Suprapubic skin (tissue), 4 donors: ENCODE results near the gene ISX. TPM values are rescaled to one million over a fixed set of nuclear protein-coding genes. Genes with fewer than 3 reads are reported as not detected.

Source experiments
- DNase-seq, 2 donors: peaks; one replicate each; pipeline ENCODE4 v3.0.0-alpha.2; 2019; ENCODE audit warnings: low spot score in 2 of 2
- H3K27ac ChIP-seq: fragments of 200-600 bp; sonication (generic); one replicate; pipeline ENCODE4 v1.5.1; 2019
- H3K27me3 ChIP-seq: fragments of 200-600 bp; sonication (generic); one replicate; pipeline ENCODE4 v1.5.1; 2019
- H3K36me3 ChIP-seq: fragments of 200-600 bp; sonication (generic); one replicate; pipeline ENCODE4 v1.5.1; 2019
- H3K4me1 ChIP-seq: fragments of 200-600 bp; sonication (generic); one replicate; pipeline ENCODE4 v1.5.1; 2019
- H3K4me3 ChIP-seq: fragments of 200-600 bp; sonication (generic); one replicate; pipeline ENCODE4 v1.5.1; 2019; ENCODE audit warnings: mild to moderate bottlenecking
- H3K9me3 ChIP-seq: fragments of 200-600 bp; sonication (generic); one replicate; pipeline ENCODE4 v1.5.1; 2019
- EP300 ChIP-seq: sonication (generic); formaldehyde crosslinking; IDR thresholded peaks from one replicate; pipeline ENCODE4 v1.6.1; 2017; ENCODE audit warnings: antibody characterized with exemption
- POLR2A ChIP-seq, 2 donors: fragments of 450-650 bp; IDR thresholded peaks; one replicate each; pipeline ENCODE4 v1.6.1; 2017; ENCODE audit warnings: antibody characterized with exemption in 2 of 2, mild to moderate bottlenecking in 2 of 2, moderate library complexity in 2 of 2
- POLR2AphosphoS5 ChIP-seq, 3 donors: sonication (generic); formaldehyde crosslinking; IDR thresholded peaks; one replicate each; pipeline ENCODE4 v1.6.1; 2017; ENCODE audit warnings: antibody characterized with exemption in 3 of 3
- WGBS: methylation state at CpG from one replicate; pipeline ENCODE4 v1.1.5; 2018; 5-methylcytosine and 5-hydroxymethylcytosine counted together
- total RNA-seq, 4 donors: library from RNA; depleted of rRNA; stranded (reverse); fragments of >200 nt; gene quantifications; one replicate each; pipeline ENCODE4 v1.1.0, GENCODE V29; 2016
- TF ChIP-seq, protein P1 (sequence below), 2 donors: fragments of 200-600 bp in 1 of 2; fragments of 450-650 bp in 1 of 2; sonication (generic) in 1 of 2; IDR thresholded peaks; one replicate each; pipeline ENCODE4 v1.5.1; 2016 to 2019; ENCODE audit warnings: antibody characterized with exemption in 2 of 2, mild to moderate bottlenecking in 1 of 2, moderate library complexity in 1 of 2

ISX gene
- total RNA-seq, 4 donors from 2014 or later = not detected

DNA sequence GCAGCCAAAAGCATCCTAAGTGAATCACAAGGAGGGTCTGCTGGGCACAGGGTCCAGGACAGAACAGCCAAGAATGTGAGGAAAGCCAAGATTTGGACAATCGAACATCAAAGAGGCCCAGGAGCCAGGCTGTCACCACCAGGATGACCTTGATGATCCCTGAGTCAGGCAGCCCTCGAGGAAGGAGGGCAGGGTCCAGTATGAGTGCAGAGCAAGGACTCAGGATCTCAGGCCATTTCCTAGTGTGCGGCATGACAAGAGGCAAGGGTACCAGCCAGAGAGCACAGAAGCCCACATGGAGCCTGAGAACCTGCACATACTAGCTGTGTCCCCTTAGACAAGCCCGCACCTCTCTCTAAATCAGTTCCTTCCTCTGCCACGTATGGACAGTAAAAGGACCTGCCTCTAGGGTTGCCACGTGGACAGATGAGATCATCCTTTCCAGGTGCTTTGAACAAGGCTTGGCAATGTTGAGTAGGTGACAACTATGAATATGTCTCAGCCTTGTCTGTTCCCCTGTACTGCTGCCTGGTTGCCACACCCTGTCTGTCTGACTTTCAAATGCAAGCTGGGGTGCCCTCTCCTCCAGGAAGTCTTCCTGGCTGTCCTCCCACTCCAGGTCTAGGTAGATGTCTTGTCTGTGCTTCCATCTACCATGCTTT, 32.2 kb upstream of the ISX start:
- peaks cover 17% of the 10 kb centered on the region for H3K27me3 ChIP-seq
- no peaks in the 10 kb centered on the region for H3K4me1 ChIP-seq
- DNase-seq = peak in 1 of 2 donors; percentile 15
- WGBS = 71% methylated on average over 3 of the region's 6 CpGs
- no peaks in the 10 kb centered on the region for H3K36me3 ChIP-seq
- H3K27ac ChIP-seq = no peak overlapping the region
- no peaks in the 10 kb centered on the region for H3K9me3 ChIP-seq
- no peak overlapping the region for H3K4me3 ChIP-seq
- TF ChIP-seq, protein P1, sequence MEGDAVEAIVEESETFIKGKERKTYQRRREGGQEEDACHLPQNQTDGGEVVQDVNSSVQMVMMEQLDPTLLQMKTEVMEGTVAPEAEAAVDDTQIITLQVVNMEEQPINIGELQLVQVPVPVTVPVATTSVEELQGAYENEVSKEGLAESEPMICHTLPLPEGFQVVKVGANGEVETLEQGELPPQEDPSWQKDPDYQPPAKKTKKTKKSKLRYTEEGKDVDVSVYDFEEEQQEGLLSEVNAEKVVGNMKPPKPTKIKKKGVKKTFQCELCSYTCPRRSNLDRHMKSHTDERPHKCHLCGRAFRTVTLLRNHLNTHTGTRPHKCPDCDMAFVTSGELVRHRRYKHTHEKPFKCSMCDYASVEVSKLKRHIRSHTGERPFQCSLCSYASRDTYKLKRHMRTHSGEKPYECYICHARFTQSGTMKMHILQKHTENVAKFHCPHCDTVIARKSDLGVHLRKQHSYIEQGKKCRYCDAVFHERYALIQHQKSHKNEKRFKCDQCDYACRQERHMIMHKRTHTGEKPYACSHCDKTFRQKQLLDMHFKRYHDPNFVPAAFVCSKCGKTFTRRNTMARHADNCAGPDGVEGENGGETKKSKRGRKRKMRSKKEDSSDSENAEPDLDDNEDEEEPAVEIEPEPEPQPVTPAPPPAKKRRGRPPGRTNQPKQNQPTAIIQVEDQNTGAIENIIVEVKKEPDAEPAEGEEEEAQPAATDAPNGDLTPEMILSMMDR (IDR thresholded peaks at IDR 0.05) = no peak
- no peak for TF ChIP-seq POLR2A (IDR thresholded peaks at IDR 0.05)
- no peak for TF ChIP-seq POLR2AphosphoS5 (IDR thresholded peaks at IDR 0.05)
- no peak for TF ChIP-seq EP300

DNA sequence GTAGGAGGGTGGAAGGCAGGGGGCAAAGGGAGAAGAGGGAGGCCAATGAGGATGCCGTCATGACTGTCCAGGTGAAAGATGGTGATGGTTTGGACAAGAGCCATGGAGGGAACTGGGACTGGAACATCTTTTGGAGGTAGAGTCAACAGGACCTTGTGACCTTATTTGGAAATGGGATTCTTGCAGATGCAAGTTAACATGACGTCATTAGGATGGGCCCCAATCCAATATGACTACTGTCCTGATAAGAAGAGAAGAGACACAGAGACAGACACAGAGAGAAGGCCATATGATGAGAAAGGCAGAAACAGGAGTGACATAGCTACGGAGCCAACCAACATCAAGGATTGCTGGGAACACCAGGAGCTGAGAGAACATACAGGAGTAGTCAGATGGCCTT, 31.0 kb upstream of the ISX start:
- TF ChIP-seq EP300 (no peak), POLR2AphosphoS5 (IDR thresholded peaks at IDR 0.05) (no peak), POLR2A (IDR thresholded peaks at IDR 0.05) (no peak)
- TF ChIP-seq, protein P1 (IDR thresholded peaks at IDR 0.05) = no peak
- Histone ChIP-seq H3K36me3 (no peaks in the 10 kb centered on the region), H3K27me3 (peaks cover 18% of the 10 kb centered on the region), H3K27ac (no peak overlapping the region), H3K4me3 (no peak overlapping the region), H3K9me3 (no peaks in the 10 kb centered on the region), H3K4me1 (no peaks in the 10 kb centered on the region)
- no peak for DNase-seq
- 65% methylated on average over 3 of the region's 3 CpGs for WGBS

DNA sequence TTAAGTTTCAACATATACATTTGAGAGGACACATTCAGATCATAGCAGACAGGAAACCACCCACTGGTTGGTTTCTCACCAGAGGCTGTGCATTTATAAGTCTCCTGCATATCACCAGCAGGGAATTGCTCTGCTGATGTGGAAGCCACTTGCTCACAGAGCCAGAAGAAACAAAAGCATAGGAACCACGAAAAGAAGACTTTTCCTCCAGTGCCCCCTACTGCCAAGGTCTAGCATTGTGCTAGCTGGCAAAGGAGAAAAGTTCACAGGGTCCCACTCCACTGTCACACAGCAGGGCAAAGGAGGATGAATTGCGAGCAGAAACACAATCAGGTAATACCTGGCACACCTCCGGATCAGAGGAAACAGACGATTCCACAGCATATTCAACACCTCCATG, 28.9 kb upstream of the ISX start:
- Histone ChIP-seq H3K27ac (no peak overlapping the region), H3K27me3 (peaks cover 10% of the 10 kb centered on the region), H3K9me3 (no peaks in the 10 kb centered on the region), H3K36me3 (no peaks in the 10 kb centered on the region), H3K4me3 (no peak overlapping the region), H3K4me1 (no peaks in the 10 kb centered on the region)
- WGBS = 69% methylated on average over 4 of the region's 4 CpGs
- DNase-seq = no peak
- TF ChIP-seq POLR2A (IDR thresholded peaks at IDR 0.05) (no peak), POLR2AphosphoS5 (IDR thresholded peaks at IDR 0.05) (no peak), EP300 (no peak)
- TF ChIP-seq, protein P1 (IDR thresholded peaks at IDR 0.05) = no peak

DNA sequence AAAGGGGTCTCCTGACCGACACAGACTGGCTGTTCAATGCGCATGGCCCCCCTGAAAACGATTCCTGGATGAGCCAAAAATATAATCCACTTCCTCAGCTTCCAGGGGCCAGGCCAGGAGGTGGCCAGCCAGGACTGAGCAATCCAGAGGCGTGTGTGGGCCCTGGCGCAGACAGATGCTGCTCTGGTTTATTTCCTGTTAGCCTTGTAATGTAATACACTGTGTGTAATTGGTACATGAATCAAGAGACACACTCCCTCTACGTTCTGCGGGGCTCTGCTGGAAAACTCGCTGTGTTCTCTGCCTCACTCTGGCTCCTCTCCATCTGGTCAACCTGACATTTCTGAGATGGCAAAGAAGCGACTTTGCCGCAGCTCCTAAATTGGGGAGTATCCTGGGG, 26.3 kb upstream of the ISX start:
- Histone ChIP-seq H3K9me3 (no peaks in the 10 kb centered on the region), H3K27ac (no peak overlapping the region), H3K4me1 (no peaks in the 10 kb centered on the region), H3K36me3 (no peaks in the 10 kb centered on the region), H3K27me3 (peaks cover 3% of the 10 kb centered on the region), H3K4me3 (no peak overlapping the region)
- 36% methylated on average over 7 of the region's 10 CpGs for WGBS
- no peak for DNase-seq
- TF ChIP-seq, protein P1 (IDR thresholded peaks at IDR 0.05) = no peak
- no peak for TF ChIP-seq POLR2A (IDR thresholded peaks at IDR 0.05)

DNA sequence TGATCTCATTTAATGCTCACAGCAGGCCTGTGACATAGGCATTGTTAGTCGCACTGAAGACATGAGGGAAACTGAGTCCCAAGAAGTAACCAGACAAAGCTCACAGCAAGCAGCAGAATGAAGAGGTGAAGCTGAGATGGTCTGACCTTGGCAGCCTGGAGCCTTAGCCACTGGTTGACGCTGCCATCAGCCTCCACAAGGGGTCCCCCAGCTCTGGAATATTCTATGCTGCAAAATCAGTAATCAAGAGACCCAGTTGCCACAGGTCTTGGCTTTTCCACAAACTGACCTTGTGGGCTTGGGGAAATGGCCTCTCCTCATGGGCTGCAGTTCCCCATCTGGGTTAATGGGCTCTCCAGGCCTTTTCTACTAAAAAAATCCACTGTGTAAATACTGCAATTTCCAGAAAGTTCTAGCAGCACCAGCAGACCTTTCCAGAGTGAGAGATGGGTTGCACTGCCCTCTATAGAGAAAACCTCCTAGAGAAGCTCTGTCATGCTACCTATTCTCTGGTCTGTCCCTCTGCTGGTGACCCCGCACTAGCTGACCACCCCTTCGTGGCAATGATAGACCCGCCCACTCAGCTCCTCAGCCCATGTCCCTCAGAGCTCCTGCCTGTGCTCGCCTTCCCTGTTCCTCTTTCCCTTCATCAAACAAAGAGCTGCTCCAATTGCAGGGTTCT, 22.6 kb upstream of the ISX start:
- DNase-seq = no peak
- no peaks in the 10 kb centered on the region for H3K4me1 ChIP-seq
- TF ChIP-seq POLR2AphosphoS5 (IDR thresholded peaks at IDR 0.05) = no peak
- TF ChIP-seq, protein P1 (IDR thresholded peaks at IDR 0.05) = no peak
- no peak for TF ChIP-seq EP300
- TF ChIP-seq POLR2A (IDR thresholded peaks at IDR 0.05) = no peak
- H3K36me3 ChIP-seq = no peaks in the 10 kb centered on the region
- 79% methylated on average over 6 of the region's 6 CpGs for WGBS
- H3K9me3 ChIP-seq = peaks cover 4% of the 10 kb centered on the region
- H3K27ac ChIP-seq = no peak overlapping the region
- H3K4me3 ChIP-seq = no peak overlapping the region
- peaks cover 22% of the 10 kb centered on the region for H3K27me3 ChIP-seq
